Body of pancreas (tissue), 4 donors: Measurements from ENCODE around the gene MCM10. TPM values are rescaled to one million over a fixed set of nuclear protein-coding genes. Genes with fewer than 3 reads are reported as not detected.

Source experiments
- ATAC-seq: fragments of 150-250 bp; one replicate; pipeline ENCODE4 v1.9.1; 2016
- DNase-seq, 4 donors: peaks; one replicate each; pipeline ENCODE4 v3.0.0-alpha.2; 2019
- H3K27ac ChIP-seq, 4 donors: fragments of 200-600 bp; sonication (generic); 1 replicate in 3 of 4; 2 replicates in 1 of 4; pipeline versions ENCODE4 v1.5.1 to v1.6.1; 2016 to 2019; ENCODE audit warnings: mild to moderate bottlenecking in 1 of 4, mixed read lengths in 1 of 4, moderate library complexity in 1 of 4
- H3K27me3 ChIP-seq, 2 donors: fragments of 200-600 bp; sonication (generic); one replicate each; pipeline ENCODE4 v1.6.0; 2016; ENCODE audit warnings: mild to moderate bottlenecking in 1 of 2
- H3K36me3 ChIP-seq, 2 donors: fragments of 200-600 bp; sonication (generic); replicated peaks in 1 of 2; 2 replicates each; pipeline ENCODE4 v1.5.1; 2016; ENCODE audit warnings: low read depth in 2 of 2; ENCODE audit not compliant: insufficient read depth in 1 of 2
- H3K4me1 ChIP-seq: fragments of 200-600 bp; sonication (generic); one replicate; pipeline ENCODE4 v1.6.0; 2016
- H3K4me3 ChIP-seq, 2 donors: fragments of 200-600 bp; sonication (generic); 1 replicate in 1 of 2; 2 replicates in 1 of 2; pipeline ENCODE4 v1.5.1; 2016 to 2019
- H3K9me3 ChIP-seq, 3 donors: fragments of 200-600 bp; sonication (generic); 1 replicate in 2 of 3; 2 replicates in 1 of 3; pipeline ENCODE4 v1.5.1; 2016
- CTCF ChIP-seq, 7 experiments: fragments of 450-650 bp in 4 of 7; fragments of 200-600 bp in 3 of 7; sonication (generic) in 3 of 7; IDR thresholded peaks; one replicate each; pipeline ENCODE4 v1.5.1; 2016 to 2019; ENCODE audit warnings: antibody characterized with exemption in 7 of 7
- POLR2A ChIP-seq, 3 donors: fragments of 450-650 bp; IDR thresholded peaks; one replicate each; pipeline ENCODE4 v1.6.1; 2016; ENCODE audit warnings: antibody characterized with exemption in 3 of 3, mild to moderate bottlenecking in 2 of 3
- WGBS, 2 donors: methylation state at CpG; one replicate each; pipeline ENCODE4 v1.1.5; 2017; 5-methylcytosine and 5-hydroxymethylcytosine counted together
- intact Hi-C: fragments of 100-400 bp; cut with DNase I; formaldehyde crosslinking; loops from one replicate; pipeline ENCODE4 v1.15.1; 2023
- total RNA-seq, 2 donors: library from RNA; depleted of rRNA; stranded (reverse); fragments of >200 nt; gene quantifications; one replicate each; pipeline ENCODE4 v1.1.0, GENCODE V29; 2016

Gene MCM10
- total RNA-seq, 2 donors from 2014 or later: 0.26 TPM; not detected in 1

- WGBS, 2 donors: 84 to 85% methylated on average over 8 of the region's 8 CpGs
- ATAC-seq (no peak), DNase-seq (no peak)
- Histone ChIP-seq H3K9me3 (no peaks in the 10 kb centered on the region), H3K4me1 (no peaks in the 10 kb centered on the region), H3K27me3 (no peaks in the 10 kb centered on the region), H3K27ac (no peak overlapping the region), H3K36me3 (no peaks in the 10 kb centered on the region), H3K4me3 (no peak overlapping the region)
- intact Hi-C loops: no loop called here
- TF ChIP-seq POLR2A (IDR thresholded peaks at IDR 0.05) (no peak), CTCF (IDR thresholded peaks at IDR 0.05) (no peak)
Observed at GRCh38 chr10:13221572-13221971, 60.2 kb downstream of the MCM10 start.

- no peak for TF ChIP-seq POLR2A (IDR thresholded peaks at IDR 0.05)
- no peak for TF ChIP-seq CTCF (IDR thresholded peaks at IDR 0.05)
- ATAC-seq (no peak), DNase-seq (no peak)
- Histone ChIP-seq H3K27me3 (no peaks in the 10 kb centered on the region), H3K4me1 (no peaks in the 10 kb centered on the region), H3K27ac (no peak overlapping the region), H3K4me3 (no peak overlapping the region), H3K36me3 (no peaks in the 10 kb centered on the region), H3K9me3 (no peaks in the 10 kb centered on the region)
- intact Hi-C loops: no loop called here
- 80 to 82% methylated on average over 4 to 6 of the region's 6 CpGs for WGBS, 2 donors
Observed at GRCh38 chr10:13222151-13222550, 60.8 kb downstream of the MCM10 start.

GRCh38 chr10:13222566-13222965 is 61.2 kb downstream of the MCM10 start:
- ATAC-seq (no peak), DNase-seq (no peak)
- Histone ChIP-seq H3K4me3 (no peak overlapping the region), H3K36me3 (no peaks in the 10 kb centered on the region), H3K27ac (no peak overlapping the region), H3K4me1 (no peaks in the 10 kb centered on the region), H3K27me3 (no peaks in the 10 kb centered on the region), H3K9me3 (no peaks in the 10 kb centered on the region)
- TF ChIP-seq CTCF (IDR thresholded peaks at IDR 0.05): no peak
- no peak for TF ChIP-seq POLR2A (IDR thresholded peaks at IDR 0.05)
- intact Hi-C loops: no loop called here
- WGBS, 2 donors: 94 to 97% methylated on average over 7 of the region's 7 CpGs

- H3K36me3 ChIP-seq: no peaks in the 10 kb centered on the region
- TF ChIP-seq CTCF (IDR thresholded peaks at IDR 0.05) (no peak), POLR2A (IDR thresholded peaks at IDR 0.05) (no peak)
- no peak overlapping the region for H3K4me3 ChIP-seq
- H3K9me3 ChIP-seq: no peaks in the 10 kb centered on the region
- no peak for ATAC-seq
- intact Hi-C loops: no loop called here
- WGBS, 2 donors: 87 to 94% methylated on average over 9 of the region's 9 CpGs
- no peaks in the 10 kb centered on the region for H3K4me1 ChIP-seq
- H3K27ac ChIP-seq: no peak overlapping the region
- H3K27me3 ChIP-seq: no peaks in the 10 kb centered on the region
- DNase-seq: no peak
Observed at GRCh38 chr10:13223241-13223640, 61.9 kb downstream of the MCM10 start.

GRCh38 chr10:13224210-13224995 is 63.0 kb downstream of the MCM10 start:
- 77 to 82% methylated on average over 10 to 11 of the region's 11 CpGs for WGBS, 2 donors
- DNase-seq (no peak), ATAC-seq (no peak)
- no peaks in the 10 kb centered on the region for H3K9me3 ChIP-seq
- no peaks in the 10 kb centered on the region for H3K36me3 ChIP-seq
- H3K27me3 ChIP-seq: no peaks in the 10 kb centered on the region
- H3K4me3 ChIP-seq: no peak overlapping the region
- H3K4me1 ChIP-seq: no peaks in the 10 kb centered on the region
- H3K27ac ChIP-seq: no peak overlapping the region
- no peak for TF ChIP-seq POLR2A (IDR thresholded peaks at IDR 0.05)
- TF ChIP-seq CTCF (IDR thresholded peaks at IDR 0.05): no peak
- intact Hi-C loops: no loop called here
